Stimulated activated CD4-positive, alpha-beta T cell treated with anti-CD3 and anti-CD28 coated beads, Interleukin-1b, Interleukin-23, amount 100 ng/mL, for 24 hours (primary cell): Measurements from ENCODE around the gene RANBP1.

Experiments
- DNase-seq, 4 experiments: peaks; one replicate each; pipeline ENCODE4 v3.0.0-alpha.2; 2020; ENCODE audit warnings: low read depth in 4 of 4, low spot score in 1 of 4

The RANBP1 gene

DNA sequence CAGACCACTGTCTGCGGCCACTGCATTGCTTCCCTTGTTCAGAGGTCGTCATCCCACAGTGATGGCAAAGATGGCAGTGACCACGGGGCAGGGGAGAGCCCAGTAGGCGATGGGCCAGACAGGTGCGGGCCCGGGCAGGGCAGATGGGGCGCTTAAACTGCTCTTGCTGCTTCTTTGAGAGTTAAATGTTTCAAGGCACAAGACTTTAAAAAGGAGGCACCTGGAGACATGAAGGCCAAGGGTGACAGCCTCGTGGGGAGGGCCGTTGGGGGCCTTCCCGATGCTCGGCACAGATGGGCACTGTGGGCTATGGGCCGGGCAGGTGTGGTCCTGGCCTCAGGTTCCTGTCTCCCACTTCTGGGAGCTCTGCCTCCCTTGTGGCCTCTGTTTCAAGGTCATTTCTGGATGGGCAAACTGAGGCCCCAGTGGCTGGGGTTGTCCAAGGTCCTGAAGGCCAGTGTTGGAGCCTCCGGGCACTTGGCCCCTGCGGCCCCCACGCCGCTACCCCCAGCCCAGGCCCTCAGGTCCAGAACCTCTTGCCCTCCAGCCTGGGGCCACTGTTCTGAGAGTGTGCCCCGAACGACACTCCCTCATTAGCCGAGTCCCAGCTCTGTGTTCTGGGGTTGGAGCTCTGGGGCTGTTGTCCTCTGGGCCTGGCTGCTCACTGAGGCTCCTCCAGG, 51.9 kb downstream of the RANBP1 start:
- DNase-seq: no peak

DNA sequence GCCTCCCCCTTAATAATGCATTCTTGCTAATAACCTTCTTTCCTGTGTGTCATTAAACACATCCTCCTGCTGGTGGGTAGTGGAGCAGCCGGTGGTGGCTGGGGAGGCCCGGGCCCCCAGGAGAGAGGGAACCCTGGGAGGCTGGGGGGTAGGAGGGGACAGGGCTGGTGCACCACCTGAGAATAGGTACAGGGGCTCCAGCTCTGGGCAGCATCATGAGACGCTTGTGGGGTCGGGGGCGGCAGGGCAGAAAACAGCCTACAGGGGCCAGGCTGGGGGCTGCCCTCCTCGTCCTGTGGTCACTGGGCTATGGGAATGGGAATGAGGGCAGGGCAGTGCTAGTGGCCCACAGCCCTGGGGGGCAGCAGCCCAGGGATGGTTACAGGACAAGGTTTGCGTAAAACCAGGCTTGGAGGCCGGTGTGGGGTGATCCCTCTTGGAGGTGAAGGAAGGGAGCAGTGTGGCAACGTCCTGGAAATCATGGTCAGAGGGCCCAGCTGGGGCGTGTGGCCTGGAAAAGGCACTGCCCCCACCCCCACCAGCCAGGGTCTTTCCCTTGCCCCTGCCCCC, 53.4 kb downstream of the RANBP1 start:
- DNase-seq: no peak

DNA sequence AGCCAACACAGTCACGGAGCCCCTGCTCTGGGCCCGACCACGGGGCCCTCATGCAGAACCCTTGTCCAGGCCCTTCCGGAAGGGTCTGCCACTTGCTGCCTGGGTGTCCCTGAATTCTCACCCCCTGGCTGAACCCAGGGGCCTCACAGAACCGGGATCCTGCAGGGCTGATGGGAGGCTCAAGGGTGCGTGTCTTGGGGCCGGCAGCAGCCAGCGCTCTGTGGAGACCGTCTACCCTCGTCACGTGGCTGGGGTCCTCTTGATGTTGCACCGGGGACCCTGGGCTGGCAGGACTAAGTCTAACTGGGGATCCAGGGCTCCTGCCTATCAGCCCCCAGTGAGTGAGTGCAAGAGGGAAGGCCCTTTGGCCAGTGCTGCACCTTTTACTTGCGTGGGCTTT, 54.3 kb downstream of the RANBP1 start:
- no peak for DNase-seq

DNA sequence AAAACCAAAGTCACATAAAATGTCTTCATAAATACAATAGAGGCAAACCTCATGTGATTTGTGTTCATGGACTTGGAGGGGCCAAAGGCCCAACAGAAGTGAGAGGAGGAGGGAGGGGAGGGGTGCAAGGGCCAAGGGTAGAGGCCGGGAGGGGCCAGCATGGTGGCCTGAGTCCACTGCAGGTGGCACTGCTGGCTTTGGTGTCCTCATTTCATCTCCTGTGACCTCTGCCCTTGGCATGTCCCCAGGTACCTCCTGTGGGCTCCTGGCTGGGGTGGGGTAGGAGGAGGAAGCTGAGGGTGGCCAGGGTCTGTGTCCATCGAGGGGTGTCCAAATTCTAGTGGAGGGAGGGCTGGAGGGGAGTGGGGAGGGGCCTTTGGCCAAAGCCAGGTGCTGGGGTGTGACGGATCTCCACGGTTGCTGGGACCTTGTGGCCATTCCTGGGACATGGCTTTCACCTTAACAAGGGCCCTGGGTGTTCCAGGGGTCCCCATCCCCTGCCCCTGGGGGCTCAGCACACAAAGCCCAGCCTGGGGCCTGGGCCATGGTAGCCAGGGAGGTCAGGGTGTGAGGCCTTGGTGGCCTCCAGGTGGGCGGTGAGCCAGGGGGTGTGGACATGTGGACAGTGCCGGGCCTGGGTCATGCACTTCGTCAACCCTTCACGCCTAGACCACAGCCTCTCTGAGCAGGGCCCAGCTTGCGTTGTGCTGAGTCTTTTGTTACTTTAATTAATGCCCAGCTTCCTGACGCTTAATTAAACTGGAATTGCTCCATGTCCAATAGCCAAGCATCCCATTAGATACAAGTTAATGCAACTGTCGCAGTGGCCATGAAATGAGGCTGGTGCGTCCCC, 55.6 kb downstream of the RANBP1 start:
- no peak for DNase-seq

DNA sequence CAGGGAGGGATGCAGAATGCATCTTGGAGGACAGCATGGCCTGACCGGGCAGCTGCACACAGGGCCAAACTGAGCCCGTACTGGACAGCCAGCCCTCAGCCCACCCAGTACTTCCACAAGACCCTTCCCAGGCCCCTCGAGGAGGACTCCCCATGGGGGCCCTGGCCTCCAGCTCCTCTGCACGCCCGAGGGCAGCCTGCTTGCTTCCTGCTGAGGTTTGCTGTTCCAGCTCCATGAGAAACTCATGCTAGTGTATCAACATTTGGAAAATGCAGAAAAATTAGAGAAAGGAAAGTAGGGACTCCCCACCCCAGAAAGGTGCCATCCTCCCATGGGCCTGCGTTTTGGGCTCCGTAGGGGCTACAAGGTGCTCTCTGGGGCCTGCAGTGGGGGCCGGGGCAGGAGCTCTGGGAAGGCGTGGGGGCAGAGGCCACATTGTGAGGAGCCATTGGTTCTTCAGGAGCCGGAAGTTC, 56.3 kb downstream of the RANBP1 start:
- DNase-seq: no peak

DNA sequence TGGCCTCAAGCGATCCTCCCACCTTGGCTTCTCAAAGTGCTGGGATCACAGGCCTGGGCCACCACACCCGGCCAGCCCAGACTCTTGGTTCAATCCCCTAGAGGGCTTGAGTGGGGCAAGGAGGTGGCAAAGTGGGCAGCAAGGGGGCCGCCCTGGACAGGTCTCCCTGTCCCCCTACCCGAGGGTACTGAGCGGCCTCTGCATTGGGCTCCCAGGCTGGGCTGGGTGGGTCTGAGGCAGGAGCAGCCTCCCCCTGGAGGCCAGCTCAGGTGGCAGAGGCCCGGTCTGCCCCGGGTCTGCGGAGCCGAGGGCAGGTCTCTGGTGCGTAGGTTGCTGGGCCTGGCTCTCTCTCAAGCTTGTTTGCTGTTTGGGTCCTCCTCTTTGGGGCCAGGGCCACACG, 57.3 kb downstream of the RANBP1 start:
- no peak for DNase-seq

DNA sequence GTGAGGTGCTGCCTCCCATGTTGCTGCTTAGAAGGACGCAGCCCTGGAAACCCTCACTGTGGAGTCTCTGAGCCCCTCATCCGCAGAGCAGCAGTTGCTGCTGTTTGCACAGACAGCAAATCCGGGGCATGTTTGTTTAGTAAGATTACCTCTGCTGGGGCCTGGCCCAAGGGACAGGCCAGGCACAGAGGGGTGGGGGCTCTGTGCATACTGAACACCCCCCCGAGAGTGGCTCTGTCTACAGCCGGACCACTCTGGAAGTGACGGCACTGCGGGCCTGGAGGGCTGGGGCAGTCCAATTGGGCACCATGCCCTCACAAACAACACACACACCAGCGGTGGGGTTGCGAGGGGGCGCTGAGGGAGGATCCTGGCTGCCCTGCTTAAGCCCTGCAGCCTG, 57.9 kb downstream of the RANBP1 start:
- DNase-seq: no peak

DNA sequence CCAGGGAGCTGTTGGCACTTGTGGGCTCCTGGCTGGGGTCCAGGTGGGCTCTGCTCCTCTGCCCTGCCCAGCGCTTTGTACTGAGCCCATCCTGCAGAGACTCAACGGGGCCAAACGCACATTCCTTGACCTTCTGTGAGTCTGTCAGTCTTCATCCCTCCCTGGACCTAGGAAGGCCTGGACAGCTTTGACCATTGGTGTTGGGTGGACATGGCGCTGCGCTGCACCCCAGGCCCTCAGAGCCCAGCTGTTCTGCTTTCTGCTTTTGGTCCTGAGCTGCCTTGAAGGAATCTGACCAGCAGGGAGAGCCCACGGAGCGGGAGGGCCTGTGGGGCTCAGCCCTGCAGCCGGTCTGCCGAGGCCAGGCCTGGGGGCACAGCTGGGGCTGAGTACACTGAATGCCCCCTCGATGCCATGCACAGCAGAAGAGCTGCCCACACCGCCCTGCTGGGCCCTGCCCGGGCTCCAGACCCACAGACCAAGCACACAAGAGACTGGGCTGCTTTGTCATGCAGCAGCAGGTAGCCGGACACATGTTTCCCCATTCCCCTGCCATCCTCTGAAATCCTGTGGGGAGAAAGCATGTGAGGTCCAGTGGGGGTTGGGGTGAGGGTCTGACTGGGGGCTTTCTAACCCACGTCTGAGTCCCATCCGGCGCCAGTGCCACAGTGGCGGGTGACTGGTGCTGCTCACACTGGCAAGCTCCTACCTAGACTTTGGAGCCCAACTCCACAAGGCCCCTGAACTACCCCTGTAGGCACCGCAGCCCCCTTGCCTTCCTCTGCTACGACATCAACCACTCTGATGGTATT, 59.1 kb downstream of the RANBP1 start:
- no peak for DNase-seq

DNA sequence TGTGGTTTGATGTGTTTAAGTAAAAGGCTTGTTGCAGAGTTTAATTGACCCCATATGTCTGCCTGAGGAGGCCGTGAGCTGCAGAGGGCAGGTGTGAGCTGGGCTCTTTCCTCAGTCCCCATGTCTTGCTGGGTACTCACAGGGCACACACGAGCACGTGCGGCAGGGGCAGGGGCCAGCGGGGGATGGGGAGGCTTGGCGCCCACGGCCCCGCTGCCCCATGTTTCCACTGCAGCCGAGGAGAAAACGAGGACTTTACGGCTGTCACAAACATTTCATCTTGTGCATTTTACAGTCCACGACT, 59.6 kb downstream of the RANBP1 start:
- no peak for DNase-seq

DNA sequence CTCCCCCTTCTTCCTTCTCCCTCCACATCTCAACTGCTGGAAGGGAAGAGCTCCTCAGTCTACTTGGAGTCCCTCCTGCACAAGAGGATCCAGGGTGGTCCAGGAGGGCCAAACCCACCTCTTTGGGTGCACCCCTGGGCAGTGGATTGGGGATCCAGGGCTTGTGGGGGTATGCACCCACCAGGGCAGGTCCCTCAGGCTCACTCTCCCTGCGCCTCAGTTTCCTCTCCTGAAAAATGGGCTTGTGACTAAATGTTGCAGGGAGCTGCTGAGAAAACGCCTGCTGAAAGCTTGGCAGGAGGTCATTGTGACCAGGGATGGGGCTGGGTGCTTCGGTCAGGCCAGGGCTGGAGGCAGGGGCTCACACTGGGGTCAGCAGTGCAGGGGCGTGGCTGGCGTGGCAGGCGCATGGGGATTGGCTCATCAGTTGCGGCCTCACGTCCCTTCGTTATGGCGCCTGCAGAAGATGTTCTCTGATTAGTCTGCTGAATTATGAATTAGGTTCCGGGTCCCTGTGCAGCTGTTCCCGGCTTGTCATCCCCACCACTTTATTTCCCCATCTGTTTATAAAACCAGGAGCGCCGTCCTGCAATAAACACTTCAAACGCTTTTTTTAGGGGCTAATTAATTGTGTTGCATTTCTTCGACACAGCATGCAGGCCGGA, 60.6 kb downstream of the RANBP1 start:
- no peak for DNase-seq
